ENCODE measurements around the gene TGM2.

TGM2 gene

DNA sequence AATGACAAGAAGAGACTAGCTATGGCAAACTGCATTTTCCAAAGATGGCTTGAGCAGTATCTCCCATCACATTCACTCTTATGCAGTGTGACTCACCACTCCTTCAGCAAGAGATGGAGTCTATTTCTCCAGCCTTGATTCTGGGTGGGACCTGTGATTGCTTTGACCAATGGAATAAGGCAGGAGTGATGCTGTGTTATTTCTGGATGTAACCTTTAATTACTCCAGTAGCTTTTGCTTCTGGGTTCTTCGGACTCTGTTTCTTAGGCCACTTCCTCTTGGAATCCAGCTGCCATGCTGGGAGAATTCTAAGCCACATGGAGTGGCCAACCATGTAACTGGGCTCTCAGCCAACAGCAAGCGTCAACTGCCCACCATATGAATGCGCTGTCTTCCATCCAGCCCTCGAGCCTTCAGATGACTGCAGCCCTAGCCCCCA lies 50.7 kb downstream of the TGM2 start:
- H3K4me3 ChIP-seq (ENCODE audit: low read length), result no peak overlapping the region
- no peaks in the 10 kb centered on the region for H3F3A ChIP-seq (ENCODE audit: insufficient read depth, low read length)
- H2AFZ ChIP-seq (ENCODE audit: low read length), result no peak overlapping the region
- no peak overlapping the region for H3K9ac ChIP-seq (ENCODE audit: low read length)
- H3K27ac ChIP-seq (ENCODE audit: low read length), result no peak overlapping the region
- H3K9me3 ChIP-seq (replicated peaks; ENCODE audit: insufficient read depth, low read length), result no peaks in the 10 kb centered on the region
- H4K20me1 ChIP-seq (ENCODE audit: insufficient read depth, low read length), result no peaks in the 10 kb centered on the region
- H3K4me2 ChIP-seq (ENCODE audit: low read depth, low read length), result no peak overlapping the region
- H3K36me3 ChIP-seq (replicated peaks; ENCODE audit: insufficient read depth, low read length), result no peaks in the 10 kb centered on the region
- TF ChIP-seq, protein P1, sequence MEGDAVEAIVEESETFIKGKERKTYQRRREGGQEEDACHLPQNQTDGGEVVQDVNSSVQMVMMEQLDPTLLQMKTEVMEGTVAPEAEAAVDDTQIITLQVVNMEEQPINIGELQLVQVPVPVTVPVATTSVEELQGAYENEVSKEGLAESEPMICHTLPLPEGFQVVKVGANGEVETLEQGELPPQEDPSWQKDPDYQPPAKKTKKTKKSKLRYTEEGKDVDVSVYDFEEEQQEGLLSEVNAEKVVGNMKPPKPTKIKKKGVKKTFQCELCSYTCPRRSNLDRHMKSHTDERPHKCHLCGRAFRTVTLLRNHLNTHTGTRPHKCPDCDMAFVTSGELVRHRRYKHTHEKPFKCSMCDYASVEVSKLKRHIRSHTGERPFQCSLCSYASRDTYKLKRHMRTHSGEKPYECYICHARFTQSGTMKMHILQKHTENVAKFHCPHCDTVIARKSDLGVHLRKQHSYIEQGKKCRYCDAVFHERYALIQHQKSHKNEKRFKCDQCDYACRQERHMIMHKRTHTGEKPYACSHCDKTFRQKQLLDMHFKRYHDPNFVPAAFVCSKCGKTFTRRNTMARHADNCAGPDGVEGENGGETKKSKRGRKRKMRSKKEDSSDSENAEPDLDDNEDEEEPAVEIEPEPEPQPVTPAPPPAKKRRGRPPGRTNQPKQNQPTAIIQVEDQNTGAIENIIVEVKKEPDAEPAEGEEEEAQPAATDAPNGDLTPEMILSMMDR (IDR thresholded peaks at IDR 0.05; ENCODE audit: low read length), result no peak
- no peak for TF ChIP-seq EZH2phosphoT487 (IDR thresholded peaks at IDR 0.05; ENCODE audit: low read length)
- TF ChIP-seq EZH2 (optimal IDR thresholded peaks at IDR 0.05; ENCODE audit: low read depth, low read length), result no peak
- H3K9me2 ChIP-seq (replicated peaks; ENCODE audit: insufficient read depth, low read length), result no peaks in the 10 kb centered on the region
- no peaks in the 10 kb centered on the region for H3K79me2 ChIP-seq (ENCODE audit: low read length)
- no peak for DNase-seq
- no peaks in the 10 kb centered on the region for H3K27me3 ChIP-seq (replicated peaks; ENCODE audit: insufficient read depth, low read length)
- H3K4me1 ChIP-seq (ENCODE audit: low read length), result no peaks in the 10 kb centered on the region

DNA sequence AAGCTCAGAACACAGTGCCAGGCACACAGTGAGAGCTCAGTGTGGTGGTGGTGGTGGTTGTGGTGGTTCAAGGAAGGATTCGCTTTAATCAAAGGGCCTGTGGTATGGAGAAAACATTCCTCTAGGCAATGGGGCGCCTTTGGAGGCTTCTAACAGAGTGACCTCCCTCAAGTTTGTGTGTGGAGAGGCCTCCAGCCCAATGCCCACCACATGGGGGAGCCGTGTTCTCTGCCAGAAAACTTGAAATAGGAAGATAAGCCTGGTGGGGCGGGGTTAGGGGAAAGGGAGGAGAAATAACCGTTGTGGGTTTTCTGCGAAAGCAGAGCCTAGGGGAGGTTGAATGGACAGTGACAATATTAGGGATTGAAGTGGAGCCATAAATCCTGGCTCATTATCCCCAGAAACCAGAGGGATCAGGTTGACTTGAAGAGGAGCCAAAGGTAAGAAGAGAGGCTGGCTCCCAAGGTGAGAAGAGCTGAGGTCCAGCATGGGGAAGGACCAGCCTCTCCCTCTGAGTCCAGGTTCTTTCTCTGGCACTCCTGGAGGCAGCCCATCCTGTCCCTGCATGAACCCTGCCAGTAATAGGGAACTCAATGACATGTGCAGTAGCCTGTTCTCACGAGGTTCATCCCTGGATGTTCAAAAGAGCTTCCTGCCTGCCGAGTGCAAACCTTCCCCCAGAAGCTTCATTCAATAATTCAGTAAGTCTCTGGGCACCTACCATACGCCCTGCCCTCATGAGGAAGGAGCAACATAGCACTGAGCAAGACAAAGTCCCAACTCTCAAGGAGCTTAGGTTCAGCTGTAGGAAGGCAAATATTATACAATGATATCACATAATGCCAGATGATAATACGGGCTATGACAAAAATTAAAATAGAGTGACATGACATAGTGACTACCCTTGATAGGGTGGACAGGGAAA lies 51.4 kb downstream of the TGM2 start:
- Histone ChIP-seq H4K20me1 (ENCODE audit: insufficient read depth, low read length) (no peaks in the 10 kb centered on the region), H3F3A (ENCODE audit: insufficient read depth, low read length) (no peaks in the 10 kb centered on the region), H2AFZ (ENCODE audit: low read length) (no peak overlapping the region), H3K4me3 (ENCODE audit: low read length) (no peak overlapping the region), H3K9me2 (replicated peaks; ENCODE audit: insufficient read depth, low read length) (no peaks in the 10 kb centered on the region), H3K36me3 (replicated peaks; ENCODE audit: insufficient read depth, low read length) (no peaks in the 10 kb centered on the region), H3K9ac (ENCODE audit: low read length) (no peak overlapping the region), H3K79me2 (ENCODE audit: low read length) (no peaks in the 10 kb centered on the region), H3K4me1 (ENCODE audit: low read length) (no peaks in the 10 kb centered on the region), H3K27ac (ENCODE audit: low read length) (no peak overlapping the region), H3K27me3 (replicated peaks; ENCODE audit: insufficient read depth, low read length) (no peaks in the 10 kb centered on the region), H3K9me3 (replicated peaks; ENCODE audit: insufficient read depth, low read length) (no peaks in the 10 kb centered on the region), H3K4me2 (ENCODE audit: low read depth, low read length) (no peak overlapping the region)
- TF ChIP-seq, protein P1 (IDR thresholded peaks at IDR 0.05; ENCODE audit: low read length), result peak; percentile 41
- TF ChIP-seq EZH2phosphoT487 (IDR thresholded peaks at IDR 0.05; ENCODE audit: low read length) (no peak), EZH2 (optimal IDR thresholded peaks at IDR 0.05; ENCODE audit: low read depth, low read length) (no peak)
- DNase-seq, result peak; percentile 9

DNA sequence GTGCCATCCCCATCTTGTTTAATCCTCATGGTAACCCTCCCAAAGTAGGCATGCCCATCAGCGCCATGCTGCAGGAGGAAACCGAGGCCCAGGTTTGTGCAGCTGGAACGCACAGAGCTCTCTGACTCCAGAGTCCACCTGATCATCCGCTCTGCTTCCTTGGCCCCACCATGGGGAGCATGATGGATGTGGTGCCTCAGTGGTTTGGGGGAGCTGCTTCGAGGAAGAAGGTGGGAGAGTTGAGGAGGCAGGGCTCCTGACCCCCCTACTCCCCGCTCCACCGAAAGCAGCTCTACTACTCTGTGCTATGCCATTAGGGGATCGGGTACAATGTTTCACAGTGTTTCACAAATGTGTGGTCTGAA lies 52.2 kb downstream of the TGM2 start:
- no peak overlapping the region for H3K4me3 ChIP-seq (ENCODE audit: low read length)
- no peak overlapping the region for H3K9ac ChIP-seq (ENCODE audit: low read length)
- no peaks in the 10 kb centered on the region for H3K27me3 ChIP-seq (replicated peaks; ENCODE audit: insufficient read depth, low read length)
- H2AFZ ChIP-seq (ENCODE audit: low read length), result no peak overlapping the region
- no peak overlapping the region for H3K27ac ChIP-seq (ENCODE audit: low read length)
- no peaks in the 10 kb centered on the region for H3F3A ChIP-seq (ENCODE audit: insufficient read depth, low read length)
- no peaks in the 10 kb centered on the region for H3K9me3 ChIP-seq (replicated peaks; ENCODE audit: insufficient read depth, low read length)
- no peak for DNase-seq
- no peak overlapping the region for H3K4me2 ChIP-seq (ENCODE audit: low read depth, low read length)
- no peaks in the 10 kb centered on the region for H3K4me1 ChIP-seq (ENCODE audit: low read length)
- no peaks in the 10 kb centered on the region for H3K36me3 ChIP-seq (replicated peaks; ENCODE audit: insufficient read depth, low read length)
- no peaks in the 10 kb centered on the region for H3K79me2 ChIP-seq (ENCODE audit: low read length)
- H4K20me1 ChIP-seq (ENCODE audit: insufficient read depth, low read length), result no peaks in the 10 kb centered on the region
- H3K9me2 ChIP-seq (replicated peaks; ENCODE audit: insufficient read depth, low read length), result no peaks in the 10 kb centered on the region
- TF ChIP-seq EZH2phosphoT487 (IDR thresholded peaks at IDR 0.05; ENCODE audit: low read length) (no peak), EZH2 (optimal IDR thresholded peaks at IDR 0.05; ENCODE audit: low read depth, low read length) (no peak)
- TF ChIP-seq, protein P1 (IDR thresholded peaks at IDR 0.05; ENCODE audit: low read length), result no peak
